GM06990 (cell line): Measurements from ENCODE around the gene ZSWIM2.
"Not testable (repeated sequence)": the region's sequence is repeated elsewhere in the genome, so short reads cannot be mapped to it uniquely, and the experiment has no call there.

Source experiments
- DNase-seq: peaks from one replicate; pipeline ENCODE4 v3.0.0-alpha.2; 2011; ENCODE audit not compliant: insufficient read length; ENCODE audit errors: extremely low read depth
- H3K27me3 ChIP-seq: replicated peaks from 2 replicates; pipeline ENCODE4 v1.6.0; 2011; ENCODE audit warnings: low read length; ENCODE audit not compliant: control insufficient read depth, insufficient read depth
- H3K36me3 ChIP-seq: 2 replicates; pipeline ENCODE4 v1.5.1; 2011; ENCODE audit warnings: low read length; ENCODE audit not compliant: control insufficient read depth, insufficient read depth
- H3K4me3 ChIP-seq: replicated peaks from 2 replicates; pipeline ENCODE4 v1.5.1; 2011; ENCODE audit warnings: low read depth, mild to moderate bottlenecking, control low read depth, low read length
- CTCF ChIP-seq: IDR thresholded peaks from 2 replicates; pipeline ENCODE4 v1.5.1; 2011; ENCODE audit warnings: low read length, control low read depth, mild to moderate bottlenecking, inconsistent platforms; ENCODE audit not compliant: insufficient read depth, poor library complexity, severe bottlenecking

The ZSWIM2 gene

GRCh38 chr2:186848873-186849578, at the start of gene ZSWIM2:
TSS of gene ZSWIM2 (minus strand) at chr2:186849170. CDS start at chr2:186849130, 40 bp downstream.
- no peaks in the 10 kb centered on the region for H3K27me3 ChIP-seq
- peak; percentile 67 for DNase-seq
- no peak for TF ChIP-seq CTCF
- H3K4me3 ChIP-seq: peak within 1 kb of the TSS; percentile 18
- no peaks in the 10 kb centered on the region for H3K36me3 ChIP-seq

GRCh38 chr2:186896220-186896619, 47.2 kb upstream of the ZSWIM2 start:
- not testable (repeated sequence) for H3K27me3 ChIP-seq, H3K4me3 ChIP-seq, H3K36me3 ChIP-seq, DNase-seq

- Histone ChIP-seq H3K27me3 (no peaks in the 10 kb centered on the region), H3K36me3 (no peaks in the 10 kb centered on the region), H3K4me3 (no peak overlapping the region)
- DNase-seq: no peak
- TF ChIP-seq CTCF: no peak
These were observed 46.5 kb upstream of the ZSWIM2 start for GRCh38 chr2:186895451-186895850.

GRCh38 chr2:186894478-186894877, 45.5 kb upstream of the ZSWIM2 start:
- no peak for TF ChIP-seq CTCF
- DNase-seq: no peak
- Histone ChIP-seq H3K4me3 (no peak overlapping the region), H3K27me3 (no peaks in the 10 kb centered on the region), H3K36me3 (no peaks in the 10 kb centered on the region)

GRCh38 chr2:186892821-186893220, 43.9 kb upstream of the ZSWIM2 start:
- no peak for DNase-seq
- no peak for TF ChIP-seq CTCF
- no peaks in the 10 kb centered on the region for H3K27me3 ChIP-seq
- no peak overlapping the region for H3K4me3 ChIP-seq
- H3K36me3 ChIP-seq: no peaks in the 10 kb centered on the region

GRCh38 chr2:186891185-186891621, 42.2 kb upstream of the ZSWIM2 start:
- no peaks in the 10 kb centered on the region for H3K27me3 ChIP-seq
- TF ChIP-seq CTCF: no peak
- H3K36me3 ChIP-seq: no peaks in the 10 kb centered on the region
- no peak overlapping the region for H3K4me3 ChIP-seq
- DNase-seq: no peak
